GM18499 (cell line): Measurements from ENCODE around the gene CFAP73.
A peak's percentile ranks its signal among the peaks of the same experiment; 100 is the strongest.

ENCODE experiments used
- ATAC-seq: cut with Tn5 transposase; IDR thresholded peaks from one replicate; pipeline ENCODE4 v1.9.1; 2021; ENCODE audit warnings: moderate number of reproducible peaks; ENCODE audit not compliant: insufficient read depth, unreplicated experiment

The CFAP73 gene

DNA sequence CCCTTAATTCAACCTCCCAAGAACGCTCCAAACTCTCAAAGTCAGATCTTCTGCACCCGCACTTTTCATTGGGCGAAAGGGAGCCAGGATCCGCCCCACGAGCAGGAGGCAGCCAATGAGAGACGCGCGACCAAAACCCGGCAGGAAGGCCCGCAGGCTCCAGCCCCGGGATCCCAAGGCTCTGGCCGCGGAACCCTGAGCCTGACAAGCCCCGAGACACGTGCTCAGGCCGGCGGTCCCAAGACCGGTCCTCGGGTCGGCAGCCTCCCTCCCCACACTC lies 35.3 kb downstream of the CFAP73 start:
- peak; percentile 51 for ATAC-seq

GRCh38 chr12:113185180-113186032 lies 35.9 kb downstream of the CFAP73 start, which contains the start of the genes DDX54 and RITA1:
TSS of gene DDX54 (minus strand) at chr12:113185478. CDS start at chr12:113185451, 27 bp downstream.
TSS of gene RITA1 (plus strand) at chr12:113185721. CDS start at chr12:113186747, 1,026 bp downstream.
- peak; percentile 23 for ATAC-seq

- no peak for ATAC-seq
Measured at GRCh38 chr12:113186033-113186365, 36.5 kb downstream of the CFAP73 start.

DNA sequence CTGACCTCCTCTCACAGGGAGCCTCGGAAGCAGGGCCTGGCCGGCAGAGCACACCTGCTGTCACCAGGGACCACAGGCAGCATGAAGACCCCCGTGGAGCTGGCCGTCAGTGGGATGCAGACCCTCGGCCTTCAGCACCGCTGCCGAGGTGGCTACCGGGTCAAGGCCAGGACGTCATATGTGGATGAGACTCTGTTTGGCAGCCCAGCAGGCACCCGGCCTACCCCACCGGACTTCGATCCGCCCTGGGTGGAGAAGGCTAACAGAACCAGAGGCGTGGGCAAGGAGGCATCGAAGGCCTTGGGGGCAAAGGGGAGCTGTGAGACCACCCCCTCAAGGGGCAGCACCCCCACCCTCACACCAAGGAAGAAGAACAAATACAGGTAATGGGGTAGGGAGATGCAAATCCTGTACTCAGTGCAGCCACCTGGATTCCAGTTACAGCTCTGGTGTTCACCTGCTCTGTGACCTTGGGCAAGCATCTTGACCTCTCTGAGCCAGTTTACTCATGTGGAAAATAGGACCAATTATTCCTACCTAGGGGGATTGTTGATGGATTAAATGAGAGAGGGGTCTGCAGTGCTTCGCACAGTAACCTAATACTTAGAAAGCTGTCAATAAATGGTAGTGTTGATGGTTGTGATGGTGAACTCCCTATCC lies 37.3 kb downstream of the CFAP73 start:
- no peak for ATAC-seq

DNA sequence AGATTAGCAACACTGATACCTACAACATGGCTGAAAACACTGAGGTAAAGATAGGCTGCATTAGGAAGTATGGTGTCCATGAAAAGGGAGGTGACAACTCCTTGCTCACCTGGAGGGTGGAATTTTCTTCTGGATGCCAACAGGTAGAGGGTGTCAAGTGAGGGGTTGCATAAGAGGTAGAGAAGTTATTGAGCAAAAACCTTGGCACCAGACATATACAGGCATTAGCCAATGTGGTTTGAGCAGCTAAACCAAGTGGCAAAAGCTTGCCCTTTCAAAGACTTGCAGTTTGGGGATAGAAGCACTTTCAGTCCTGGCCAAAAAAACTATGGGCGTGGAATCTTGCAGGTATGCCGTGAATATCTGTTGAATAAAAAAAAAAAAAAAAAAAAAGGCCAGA lies 39.8 kb downstream of the CFAP73 start:
- no peak for ATAC-seq

- ATAC-seq: no peak
Measured at GRCh38 chr12:113190761-113191160, 41.2 kb downstream of the CFAP73 start.

DNA sequence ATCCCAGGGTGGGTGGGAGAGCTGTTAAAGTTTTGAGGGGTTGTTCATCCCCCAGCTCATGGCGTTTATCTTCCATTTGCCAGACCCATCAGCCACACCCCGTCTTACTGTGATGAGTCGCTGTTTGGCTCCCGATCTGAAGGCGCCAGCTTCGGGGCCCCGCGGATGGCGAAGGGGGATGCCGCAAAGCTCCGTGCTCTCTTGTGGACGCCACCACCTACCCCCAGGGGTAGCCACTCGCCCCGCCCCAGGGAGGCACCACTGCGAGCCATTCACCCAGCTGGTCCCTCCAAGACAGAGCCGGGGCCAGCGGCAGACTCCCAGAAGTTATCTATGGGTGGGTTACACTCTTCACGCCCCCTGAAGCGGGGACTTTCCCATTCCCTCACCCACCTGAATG lies 41.7 kb downstream of the CFAP73 start:
- no peak for ATAC-seq

DNA sequence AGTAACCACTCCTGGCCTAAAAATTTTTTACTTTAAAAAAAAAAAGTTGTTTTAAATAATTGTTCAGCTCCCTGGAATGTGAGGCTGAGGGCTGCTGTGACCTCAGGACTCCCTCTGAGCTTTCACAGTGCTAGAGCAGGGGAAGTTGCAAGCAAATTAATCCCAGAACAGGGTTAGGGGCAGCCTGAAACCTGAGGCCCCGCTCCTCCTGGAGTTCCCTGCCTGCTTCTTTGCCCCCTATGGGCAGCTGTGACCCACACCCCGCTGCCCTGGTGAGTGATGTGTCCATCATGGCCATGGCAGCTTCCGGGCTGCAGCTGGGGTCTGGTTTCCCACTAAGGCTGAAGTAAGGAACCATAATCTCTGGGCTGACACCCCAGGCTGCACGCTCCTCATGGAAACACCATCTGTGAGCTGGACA lies 45.5 kb downstream of the CFAP73 start:
- ATAC-seq: no peak

GRCh38 chr12:113195598-113195997 lies 46.1 kb downstream of the CFAP73 start:
- no peak for ATAC-seq

GRCh38 chr12:113196582-113196981 lies 47.1 kb downstream of the CFAP73 start:
- no peak for ATAC-seq

GRCh38 chr12:113196990-113197389 lies 47.5 kb downstream of the CFAP73 start:
- ATAC-seq: no peak

GRCh38 chr12:113197518-113198077 lies 48.1 kb downstream of the CFAP73 start:
- no peak for ATAC-seq

DNA sequence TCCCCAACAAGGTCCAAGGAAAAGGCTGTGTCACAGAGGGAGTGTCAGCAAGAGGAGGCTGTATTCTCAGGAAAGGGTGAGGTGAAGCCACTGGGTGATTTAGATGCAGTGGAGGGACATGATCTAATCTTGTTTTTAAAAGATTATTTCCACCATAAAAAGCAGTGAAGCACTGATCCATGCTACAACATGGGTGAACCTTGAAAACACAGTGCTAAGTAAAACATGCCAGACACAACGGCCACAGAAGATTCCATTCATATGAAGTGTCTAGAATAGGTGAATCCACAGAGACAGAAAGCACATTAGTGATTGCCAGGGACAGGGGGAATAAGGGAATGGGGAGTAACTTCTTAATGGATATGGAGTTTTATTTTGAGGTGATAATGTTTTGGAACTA lies 48.8 kb downstream of the CFAP73 start:
- ATAC-seq: no peak

GRCh38 chr12:113200021-113200797 lies 50.7 kb downstream of the CFAP73 start:
- no peak for ATAC-seq

DNA sequence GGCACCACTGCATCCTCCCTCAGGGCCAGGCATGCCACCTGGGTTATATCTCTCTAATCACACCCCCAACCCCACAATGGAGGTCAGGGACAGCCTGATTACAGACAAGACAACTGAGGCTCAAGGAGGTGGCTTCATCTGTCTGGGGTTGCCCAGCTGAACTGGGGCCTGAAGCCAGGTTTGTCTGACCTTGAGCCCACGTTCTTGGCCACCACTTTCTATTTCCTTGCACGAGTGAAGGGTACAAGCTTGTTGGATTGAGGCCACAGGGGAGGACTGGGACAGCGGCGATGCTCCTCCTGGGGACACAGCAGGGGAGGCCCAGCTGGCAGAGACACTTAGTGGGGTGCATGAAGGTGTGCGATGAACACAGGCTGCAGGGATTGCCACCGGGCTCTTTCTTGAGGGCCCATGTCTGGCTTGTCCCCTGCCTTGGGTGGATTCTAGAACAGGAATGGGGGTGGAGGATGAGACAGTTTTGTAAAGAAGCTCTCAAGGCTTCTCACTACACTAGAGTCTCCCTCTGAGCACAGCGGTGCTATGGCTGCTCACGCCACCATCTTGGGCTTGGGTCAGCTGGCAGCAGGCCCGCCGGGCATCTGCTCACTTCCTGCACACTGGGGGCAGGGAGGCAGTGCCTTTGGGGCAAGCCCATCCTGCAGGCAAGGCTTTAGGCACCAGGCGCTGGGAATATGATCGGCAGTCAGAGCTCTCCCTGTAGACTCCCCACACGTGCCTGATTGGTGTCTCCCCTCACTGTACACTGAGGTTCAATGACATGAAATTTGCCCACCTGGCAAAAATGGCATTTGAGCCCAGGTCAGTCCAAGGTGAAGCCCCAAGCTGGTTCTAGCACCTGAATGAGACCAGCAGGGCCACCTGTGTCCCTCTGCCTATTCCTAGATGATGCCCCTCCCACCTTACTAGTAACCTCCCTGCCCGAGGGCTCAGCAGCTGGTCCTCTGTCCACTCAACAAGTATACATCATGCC lies 52.0 kb downstream of the CFAP73 start:
- ATAC-seq: no peak

DNA sequence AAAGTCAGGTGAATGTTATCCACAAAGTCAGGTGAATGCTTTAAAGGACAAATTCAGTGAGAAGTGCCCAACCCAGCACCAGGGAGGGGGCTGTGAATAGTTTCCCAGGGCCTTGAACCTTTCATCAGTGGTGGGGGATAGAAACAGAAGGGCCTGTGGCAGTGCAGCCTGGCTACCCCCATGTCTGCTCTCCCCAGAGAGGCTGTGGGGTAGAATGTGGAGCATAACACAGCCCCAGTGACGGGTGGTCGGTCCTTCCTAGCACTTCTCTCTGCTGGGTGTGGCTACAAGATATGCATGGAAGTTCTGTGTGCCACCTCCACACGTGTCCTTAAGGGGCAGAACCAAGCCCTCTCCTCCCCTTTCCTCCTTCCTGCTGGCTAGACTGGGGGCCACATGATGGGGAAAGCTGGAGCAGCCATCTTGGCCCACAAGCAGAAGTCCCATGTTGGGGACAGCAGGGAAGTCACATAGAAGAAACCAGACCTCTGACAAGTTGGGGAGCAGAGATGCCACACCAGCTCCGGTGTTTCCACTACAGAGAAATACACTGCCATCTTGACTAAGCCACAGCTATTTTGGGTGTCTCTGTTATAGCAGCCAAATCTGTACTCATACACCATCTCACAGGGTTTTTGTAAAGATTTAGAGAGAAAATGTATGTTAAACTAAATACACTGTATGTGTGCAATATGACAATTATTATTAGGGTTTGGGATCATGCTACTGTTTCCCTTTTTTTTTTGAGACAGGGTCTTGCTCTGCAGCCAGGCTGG lies 53.0 kb downstream of the CFAP73 start:
- no peak for ATAC-seq

DNA sequence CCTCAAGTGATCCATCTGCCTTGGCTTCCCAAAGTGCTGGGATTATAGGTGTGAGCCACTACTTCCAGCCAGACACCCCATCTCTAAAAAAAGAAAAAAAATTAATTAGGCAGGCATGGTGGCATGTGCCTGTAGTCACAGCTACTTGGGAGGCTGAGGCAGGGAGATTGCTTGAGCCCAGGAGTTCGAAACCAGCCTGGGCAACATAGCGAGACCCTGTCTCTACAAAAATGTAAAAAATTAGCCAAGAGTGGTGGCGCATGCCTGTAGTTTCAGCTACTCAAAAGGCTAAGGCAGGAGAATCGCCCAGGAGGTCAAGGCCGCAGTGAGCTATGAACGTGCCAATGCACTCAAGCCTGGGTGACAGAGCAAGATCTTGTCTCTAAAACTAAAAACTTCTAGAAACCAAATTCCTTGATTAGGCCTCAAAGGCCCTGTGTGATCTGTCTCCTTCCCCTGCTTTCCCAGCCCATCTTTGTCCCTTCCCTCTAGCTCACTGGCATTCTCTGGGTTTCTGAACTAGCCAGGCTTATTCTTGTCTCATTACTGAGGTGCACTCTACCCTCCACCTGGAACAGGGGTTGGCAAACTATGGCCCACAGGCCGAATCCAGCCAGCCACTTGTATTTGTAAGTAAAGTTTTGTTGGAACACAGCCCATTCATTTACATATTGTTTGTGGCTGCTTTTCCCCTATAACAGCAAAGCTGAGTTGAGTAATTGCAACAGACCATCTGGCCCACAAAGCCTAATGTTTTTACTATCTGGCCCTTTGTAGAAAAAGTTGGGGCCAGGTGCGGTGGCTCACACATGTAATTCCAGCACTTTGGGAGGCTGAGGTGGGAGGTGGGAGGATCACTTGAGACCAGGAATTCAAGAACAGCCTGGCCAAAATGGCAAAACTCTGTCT lies 54.6 kb downstream of the CFAP73 start:
- ATAC-seq: no peak

DNA sequence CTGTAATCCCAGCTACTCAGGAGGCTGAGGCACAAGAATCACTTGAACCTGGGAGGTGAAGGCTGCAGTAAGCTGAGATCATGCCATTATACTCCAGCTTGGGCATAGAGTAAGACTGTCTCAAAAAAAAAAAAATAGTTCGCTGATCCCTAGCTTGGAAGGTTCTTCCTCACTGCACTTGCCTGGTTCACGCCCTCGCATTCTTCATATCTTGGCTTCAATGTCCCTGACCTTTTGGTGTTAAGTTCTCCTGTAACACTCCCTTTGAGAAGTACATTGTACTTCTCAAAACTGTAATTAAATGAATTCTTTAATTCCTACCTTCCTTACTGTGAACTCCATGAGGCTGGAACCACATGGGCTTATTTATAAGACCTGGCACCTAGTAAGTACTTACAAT lies 55.3 kb downstream of the CFAP73 start:
- ATAC-seq: no peak
